ENCODE data around the gene RAF1.
"Not testable (repeated sequence)": the region's sequence is repeated elsewhere in the genome, so short reads cannot be mapped to it uniquely, and the experiment has no call there.

Gene RAF1

DNA sequence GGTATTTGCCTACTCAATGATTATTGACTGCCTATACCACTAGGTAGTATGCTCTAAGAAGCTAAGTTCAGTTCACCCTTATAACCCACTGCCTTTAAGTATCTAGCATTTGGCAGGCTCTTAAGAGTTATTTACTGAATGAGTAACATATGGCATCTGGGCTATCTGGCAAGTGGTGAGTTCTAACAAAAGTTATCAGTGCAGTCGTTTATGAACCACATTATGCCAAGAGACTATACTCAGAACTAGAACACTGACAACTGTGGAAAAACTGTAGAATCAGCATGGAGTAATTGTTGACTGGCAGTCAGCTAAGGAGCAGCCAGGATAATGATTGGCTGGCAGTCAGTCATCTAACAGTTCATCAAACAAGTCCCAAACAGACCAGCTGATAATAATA lies 25.8 kb downstream of the RAF1 start:
- no peak for DNase-seq (ENCODE audit: low read depth in 2 of 2)

DNA sequence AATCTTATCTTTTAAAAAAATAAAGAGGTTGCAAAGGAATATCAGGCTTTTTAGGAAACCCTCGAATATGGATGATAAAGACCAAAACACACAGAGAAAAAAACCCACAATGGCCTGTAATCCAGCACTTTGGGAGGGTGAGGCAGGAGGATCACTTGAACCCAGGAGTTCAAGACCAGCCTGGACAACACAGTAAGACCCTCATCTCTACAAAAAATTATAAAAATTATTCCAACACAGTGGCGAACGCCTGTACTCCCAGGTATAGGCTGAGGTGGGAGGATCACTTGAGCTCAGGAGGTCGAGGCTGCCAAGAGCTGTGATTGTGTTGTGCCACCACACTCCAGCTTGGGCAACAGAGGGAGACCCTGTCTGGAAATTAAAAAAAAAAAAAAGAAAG lies 30.8 kb downstream of the RAF1 start:
- DNase-seq (ENCODE audit: low read depth in 2 of 2), result no peak

DNA sequence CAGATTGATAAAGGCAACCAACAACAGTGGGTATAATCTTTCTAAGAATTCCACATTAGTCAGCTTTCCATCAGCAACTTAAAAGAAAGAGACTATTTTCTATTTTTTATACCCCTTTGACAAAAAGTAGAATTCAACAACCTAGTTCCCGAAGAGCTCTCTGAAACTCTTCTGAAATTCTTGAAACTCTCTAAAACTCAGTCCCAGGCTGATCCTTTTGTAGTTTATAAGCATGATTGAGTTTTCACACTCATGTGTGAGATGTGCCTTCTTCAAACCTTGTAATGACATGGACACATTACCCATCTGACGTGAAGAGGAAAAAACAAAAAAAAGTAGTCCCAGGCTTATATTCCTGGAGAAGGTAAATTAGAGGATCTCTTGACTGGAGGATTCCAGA lies 31.4 kb downstream of the RAF1 start:
- no peak for DNase-seq (ENCODE audit: low read depth in 2 of 2)

DNA sequence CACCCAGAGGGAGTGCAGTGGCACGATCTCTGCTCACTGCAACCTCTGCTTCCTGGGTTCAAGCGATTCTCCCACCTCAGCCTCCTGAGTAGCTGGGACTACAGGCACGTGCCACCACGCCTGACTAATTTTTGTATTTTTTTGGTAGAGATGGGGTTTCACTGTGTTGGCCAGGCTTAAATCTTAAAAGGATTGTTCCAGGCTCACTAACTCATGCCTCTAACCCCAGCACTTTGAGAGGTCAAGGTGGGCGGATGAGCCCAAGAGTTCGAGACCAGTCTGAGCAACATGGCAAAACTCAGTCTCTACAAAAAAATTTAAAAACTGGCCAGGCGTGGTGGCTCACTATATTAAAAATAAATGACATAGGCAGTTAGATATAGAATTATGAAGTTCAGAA lies 33.1 kb downstream of the RAF1 start:
- not testable (repeated sequence) for DNase-seq (ENCODE audit: low read depth in 2 of 2)

DNA sequence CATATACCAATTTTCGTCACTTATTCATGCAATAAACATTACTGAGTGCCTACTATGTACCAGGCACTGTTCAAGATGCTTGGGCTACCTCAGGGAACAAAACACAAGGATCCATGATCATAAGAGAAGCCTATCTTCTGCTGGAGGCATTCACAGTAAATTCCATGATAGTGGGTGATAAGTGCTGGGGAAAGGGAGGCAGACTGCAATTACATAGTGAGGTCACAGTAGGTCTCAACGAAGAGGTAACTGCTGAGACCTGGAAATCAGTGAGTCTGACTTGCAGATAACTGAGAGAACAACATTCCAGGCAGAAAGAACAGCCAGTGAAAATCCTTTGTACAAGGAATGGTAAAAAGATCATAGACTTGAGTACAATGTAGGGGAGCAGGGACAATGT lies 33.6 kb downstream of the RAF1 start:
- DNase-seq (ENCODE audit: low read depth in 2 of 2), result no peak

DNA sequence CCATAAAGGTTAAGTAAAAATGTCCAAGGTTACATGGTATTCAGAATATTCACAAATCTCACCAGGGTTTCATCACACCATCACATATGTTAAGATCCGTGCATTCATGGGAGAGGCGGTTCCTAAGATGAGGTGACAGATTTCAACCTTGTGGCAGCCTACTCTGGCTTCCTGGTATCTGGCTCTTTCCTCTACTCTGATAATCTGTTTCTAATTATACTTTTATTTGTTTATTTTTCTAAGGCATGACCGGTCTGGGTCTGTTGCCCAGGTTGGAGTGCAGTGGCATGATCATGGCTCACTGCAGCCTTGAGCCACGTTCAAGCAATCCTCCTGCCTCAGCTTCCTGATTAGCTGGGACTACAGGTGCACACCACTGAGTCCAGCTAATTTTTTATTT lies 34.4 kb downstream of the RAF1 start:
- no peak for DNase-seq (ENCODE audit: low read depth in 2 of 2)

DNA sequence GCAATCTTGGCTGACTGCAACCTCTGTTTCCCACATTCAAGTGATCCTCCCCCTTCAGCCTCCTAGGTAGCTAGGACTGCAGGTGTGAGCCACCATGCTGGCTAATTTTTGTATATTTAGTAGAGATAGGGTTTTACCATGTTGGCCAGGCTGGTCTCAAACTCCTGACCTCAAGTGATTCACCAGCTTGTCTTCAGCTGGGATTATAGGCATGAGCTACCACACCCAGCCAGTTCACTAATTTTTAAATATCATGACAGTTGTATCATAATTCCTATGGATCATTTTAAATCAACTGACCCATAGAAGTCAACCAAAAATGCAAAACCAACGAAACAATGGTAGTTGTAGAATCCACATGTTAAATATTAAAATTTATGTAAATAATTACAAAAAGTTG lies 35.1 kb downstream of the RAF1 start:
- no peak for DNase-seq (ENCODE audit: low read depth in 2 of 2)

DNA sequence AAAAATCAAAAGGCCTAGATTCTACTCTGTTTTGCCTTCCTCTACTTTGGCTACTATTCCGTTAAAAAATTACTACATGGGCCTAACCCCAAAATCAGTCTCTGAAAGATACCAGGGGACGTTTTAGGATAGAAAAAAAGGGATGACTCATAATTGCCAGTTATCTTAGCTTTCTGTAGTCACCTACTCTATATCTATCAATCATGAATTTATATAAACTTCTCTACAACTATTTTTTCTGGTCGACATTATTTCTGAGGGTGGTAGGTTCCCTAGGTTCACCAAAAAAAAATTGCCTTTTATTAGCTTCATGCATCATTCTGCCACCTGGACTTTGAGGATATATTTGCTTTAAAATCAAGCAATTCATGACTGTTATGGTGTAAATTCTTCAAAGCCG lies 36.5 kb downstream of the RAF1 start:
- DNase-seq (ENCODE audit: low read depth in 2 of 2), result no peak

DNA sequence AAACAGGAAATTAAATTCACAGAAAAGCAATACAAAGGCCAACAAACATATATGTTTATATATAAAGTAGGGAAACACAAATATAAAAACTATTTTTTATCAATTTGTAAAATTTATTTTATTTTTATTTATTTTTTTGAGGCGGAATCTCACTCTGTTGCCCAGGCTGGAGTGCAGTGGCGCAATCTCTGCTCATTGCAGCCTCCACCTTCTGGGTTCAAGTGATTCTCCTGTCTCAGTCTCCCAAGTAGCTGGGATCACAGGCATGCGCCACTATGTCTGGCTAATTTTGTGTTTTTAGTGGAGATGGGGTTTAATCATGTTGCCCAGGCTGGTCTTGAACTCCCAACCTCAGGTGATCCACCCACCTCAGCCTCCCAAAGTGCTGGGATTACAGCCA lies 39.0 kb downstream of the RAF1 start:
- not testable (repeated sequence) for DNase-seq (ENCODE audit: low read depth in 2 of 2)

DNA sequence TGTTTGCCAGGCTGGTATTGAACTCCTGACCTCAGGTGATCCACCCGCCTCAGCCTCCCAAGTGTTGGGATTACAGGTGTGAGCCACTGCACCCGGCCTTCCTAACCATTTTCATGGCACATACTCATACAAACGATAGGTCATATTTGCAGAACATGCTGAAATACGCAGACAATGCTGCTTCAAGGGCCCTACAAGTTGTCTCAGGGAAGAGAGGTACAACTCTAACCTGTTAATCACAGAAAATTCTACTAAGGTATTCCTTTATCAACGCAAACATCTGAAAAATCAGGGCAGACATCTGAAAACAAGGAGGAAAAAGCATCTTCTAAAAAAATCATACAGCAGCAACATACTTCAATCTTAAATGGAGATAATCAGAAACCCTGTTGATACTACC lies 39.9 kb downstream of the RAF1 start:
- DNase-seq (ENCODE audit: low read depth in 2 of 2), result no peak

DNA sequence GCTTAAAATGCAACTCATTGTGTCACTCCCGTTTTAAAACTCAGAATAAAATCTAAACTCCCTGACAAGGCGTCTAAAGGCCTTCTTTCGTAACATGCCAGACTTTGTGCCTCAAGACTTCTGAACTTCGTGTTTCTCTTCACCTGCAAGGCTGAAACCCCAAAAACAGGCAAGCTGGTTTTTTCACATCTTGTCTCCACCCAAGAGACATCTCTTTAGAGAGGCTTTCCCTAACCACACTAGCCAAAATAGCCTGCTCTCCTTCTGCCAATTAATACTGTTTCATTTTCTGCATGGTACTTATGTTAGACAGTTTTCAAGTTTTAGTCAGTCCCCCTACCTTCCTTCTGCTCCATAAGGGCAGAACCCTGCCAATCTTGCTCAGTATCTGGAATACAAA lies 41.6 kb downstream of the RAF1 start:
- DNase-seq (ENCODE audit: low read depth in 2 of 2), result no peak

DNA sequence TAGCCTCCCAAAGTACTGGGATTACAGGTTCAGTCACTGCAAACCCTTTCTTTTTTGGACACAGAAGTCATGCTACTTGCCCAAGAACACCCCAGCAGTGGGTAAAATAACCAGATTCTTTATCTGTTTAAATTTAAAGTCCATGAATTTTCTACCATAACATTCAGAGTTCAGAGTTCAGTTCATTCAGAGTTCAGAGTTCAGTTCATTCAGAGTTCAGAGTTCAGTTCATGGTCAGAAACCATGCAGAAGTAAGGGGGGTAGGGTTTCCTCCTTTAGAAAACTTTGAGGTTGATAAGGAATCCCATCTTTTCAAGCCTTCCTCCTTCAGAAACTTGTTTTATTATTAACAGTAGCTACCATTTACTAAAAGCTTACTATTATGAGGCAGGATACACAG lies 43.2 kb downstream of the RAF1 start:
- no peak for DNase-seq (ENCODE audit: low read depth in 2 of 2)

DNA sequence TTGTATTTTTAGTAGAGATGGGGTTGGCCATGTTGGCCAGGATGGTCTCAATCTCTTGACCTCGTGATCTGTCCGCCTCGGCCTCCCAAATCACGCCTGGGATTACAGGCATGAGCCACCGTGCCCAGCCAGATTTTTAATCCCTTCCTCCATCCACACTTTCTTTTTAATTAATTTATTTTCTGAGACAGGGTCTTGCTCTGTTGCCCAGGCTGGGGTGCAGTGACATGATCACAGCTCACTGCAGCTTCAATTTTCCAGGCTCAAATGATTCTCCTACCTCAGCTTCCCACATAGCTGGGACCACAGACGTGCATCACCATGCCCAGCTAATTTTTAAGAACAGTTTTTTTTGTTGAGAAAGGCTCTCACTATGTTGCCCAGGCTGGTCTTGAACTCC lies 43.6 kb downstream of the RAF1 start:
- no peak for DNase-seq (ENCODE audit: low read depth in 2 of 2)

DNA sequence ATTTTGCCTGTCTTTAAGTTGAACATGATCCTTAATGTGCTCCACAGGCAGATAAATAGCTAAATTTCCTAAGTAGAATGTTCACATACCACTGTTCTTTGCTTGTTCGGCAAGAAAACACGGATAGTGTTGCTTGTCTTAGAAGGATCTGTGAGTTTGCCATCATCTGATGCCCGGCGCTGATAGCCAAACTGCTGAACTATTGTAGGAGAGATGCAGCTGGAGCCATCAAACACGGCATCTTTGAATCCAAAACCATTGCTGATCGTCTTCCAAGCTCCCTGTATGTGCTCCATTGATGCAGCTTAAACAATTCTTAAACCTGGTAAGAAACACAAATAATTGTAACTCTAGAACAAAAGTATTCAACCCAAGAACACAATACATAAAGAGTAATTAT lies 45.5 kb downstream of the RAF1 start:
- DNase-seq (ENCODE audit: low read depth in 2 of 2), result no peak

DNA sequence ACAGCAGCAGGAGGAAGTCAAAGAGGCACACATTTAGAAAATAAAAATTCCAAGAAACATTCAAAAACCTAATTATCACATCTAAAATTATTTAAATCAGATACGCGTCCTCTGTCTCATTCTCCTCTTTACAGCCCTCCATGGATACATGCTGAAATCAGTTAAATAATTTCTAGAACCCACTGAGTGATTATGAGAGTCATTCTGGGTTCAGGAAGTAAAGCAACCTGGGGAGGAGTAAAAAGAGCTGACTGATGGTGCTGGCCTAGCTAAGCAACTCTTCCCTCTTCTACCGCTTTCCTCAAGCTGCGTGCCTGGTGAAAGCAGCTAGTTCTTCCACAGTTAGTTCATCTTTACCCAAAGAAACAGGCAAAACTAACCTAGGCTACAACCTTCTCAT lies 48.7 kb downstream of the RAF1 start:
- DNase-seq (ENCODE audit: low read depth in 2 of 2), result no peak

DNA sequence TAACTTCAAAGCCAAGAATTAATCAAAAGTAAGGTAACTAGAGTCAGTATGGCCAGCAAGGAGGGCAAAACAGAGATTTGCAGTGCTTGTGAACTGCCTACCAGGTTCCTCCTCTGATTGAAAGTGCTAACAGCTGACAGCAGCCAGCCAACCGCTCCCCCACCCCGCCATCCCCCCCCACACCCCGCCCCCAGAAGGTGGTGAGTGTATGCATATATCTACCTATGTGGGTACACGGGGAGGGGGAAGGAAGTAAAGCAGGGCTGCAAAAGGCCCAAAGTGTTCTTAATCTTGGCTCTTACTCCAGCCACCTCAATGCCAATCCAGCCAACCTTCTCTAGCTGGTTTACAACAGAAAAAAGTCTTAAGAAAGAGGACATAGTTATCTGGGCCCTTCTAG lies 50.7 kb downstream of the RAF1 start:
- no peak for DNase-seq (ENCODE audit: low read depth in 2 of 2)

DNA sequence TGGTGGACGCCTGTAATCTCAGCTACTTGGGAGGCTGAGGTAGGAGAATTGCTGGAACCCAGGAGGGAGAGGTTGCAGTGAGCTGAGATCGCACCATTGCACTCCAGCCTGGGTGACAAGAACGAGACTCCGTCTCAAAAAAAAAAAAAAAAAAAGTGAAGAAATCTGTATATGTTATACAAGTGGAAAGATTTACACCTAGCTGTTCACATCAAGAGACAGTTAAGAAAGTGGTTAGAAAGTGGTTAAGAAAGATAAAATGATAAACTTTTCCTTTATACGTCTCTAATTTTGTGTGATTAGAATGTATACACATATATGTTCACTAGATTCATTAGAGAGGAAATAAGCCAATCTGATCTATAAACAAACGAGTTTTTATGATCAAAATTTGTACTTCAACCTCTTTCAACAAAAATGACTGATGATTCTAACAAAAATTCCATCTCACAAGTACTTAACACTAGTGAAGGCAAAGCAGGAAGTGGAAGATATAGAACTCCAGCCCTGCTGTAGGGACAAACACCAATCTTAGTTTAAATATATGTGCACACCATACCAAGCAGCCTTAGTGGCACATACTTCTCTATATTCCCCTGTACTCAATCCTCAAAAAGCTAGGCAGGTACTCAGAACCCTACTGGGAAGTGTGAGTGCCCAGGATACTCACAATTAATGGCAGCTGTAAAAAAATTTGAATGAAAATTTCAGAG lies 51.2 kb downstream of the RAF1 start:
- DNase-seq (ENCODE audit: low read depth in 2 of 2), result no peak

DNA sequence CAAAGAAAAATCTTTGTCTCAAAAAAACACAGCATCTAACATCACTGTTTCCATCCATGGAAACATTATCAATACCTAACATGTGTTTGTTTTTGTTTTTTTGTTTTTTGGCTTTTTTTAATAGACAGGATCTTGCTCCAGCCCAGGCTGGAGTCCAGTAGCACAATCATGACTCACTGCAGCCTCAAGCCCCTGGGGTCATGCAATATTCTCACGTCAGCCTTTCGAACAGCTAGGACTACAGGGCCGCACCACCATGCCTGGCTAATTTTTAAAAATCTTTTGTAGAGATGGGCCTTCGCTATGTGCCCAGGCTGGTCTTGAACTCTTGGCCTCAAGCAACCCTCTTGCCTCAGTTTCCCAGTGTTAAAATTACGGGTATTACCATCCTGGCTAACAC lies 52.8 kb downstream of the RAF1 start:
- no peak for DNase-seq (ENCODE audit: low read depth in 2 of 2)

DNA sequence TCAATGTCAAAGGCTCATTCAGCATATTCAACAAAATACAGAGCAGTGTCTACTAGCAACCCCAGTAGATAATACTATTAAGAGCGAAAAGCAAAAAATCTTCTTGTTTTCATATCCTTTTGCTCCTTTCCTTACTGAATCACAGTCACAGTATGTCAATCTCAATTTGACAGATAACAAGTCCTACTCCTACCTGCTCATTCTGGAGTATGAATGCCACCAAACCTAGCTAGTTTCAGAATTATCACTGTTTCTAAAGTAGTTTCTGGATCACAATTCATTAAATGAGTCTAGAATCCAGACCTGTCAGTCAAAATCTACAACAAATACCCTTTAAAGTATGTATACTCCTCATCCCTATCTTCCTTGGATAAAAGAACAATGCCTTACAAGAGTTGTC lies 55.5 kb downstream of the RAF1 start:
- no peak for DNase-seq (ENCODE audit: low read depth in 2 of 2)

DNA sequence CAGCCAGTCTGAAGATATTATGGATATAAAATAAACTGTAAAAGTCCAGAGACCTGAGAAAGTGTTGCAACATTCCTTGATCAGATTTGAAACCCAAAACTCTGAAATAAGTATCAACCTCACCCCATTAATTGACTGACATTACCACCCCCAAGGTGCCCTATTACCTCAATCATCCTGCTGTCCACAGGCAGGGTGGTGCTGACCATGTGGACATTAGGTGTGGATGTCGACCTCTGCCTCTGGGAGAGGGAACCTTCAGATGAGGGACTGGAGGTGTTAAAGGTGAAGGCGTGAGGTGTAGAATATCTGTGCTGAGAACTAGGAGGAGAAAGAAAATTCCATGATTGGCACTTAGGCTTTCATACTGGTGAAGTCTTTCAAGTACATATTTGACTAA lies 59.9 kb downstream of the RAF1 start:
- no peak for DNase-seq (ENCODE audit: low read depth in 2 of 2)

DNA sequence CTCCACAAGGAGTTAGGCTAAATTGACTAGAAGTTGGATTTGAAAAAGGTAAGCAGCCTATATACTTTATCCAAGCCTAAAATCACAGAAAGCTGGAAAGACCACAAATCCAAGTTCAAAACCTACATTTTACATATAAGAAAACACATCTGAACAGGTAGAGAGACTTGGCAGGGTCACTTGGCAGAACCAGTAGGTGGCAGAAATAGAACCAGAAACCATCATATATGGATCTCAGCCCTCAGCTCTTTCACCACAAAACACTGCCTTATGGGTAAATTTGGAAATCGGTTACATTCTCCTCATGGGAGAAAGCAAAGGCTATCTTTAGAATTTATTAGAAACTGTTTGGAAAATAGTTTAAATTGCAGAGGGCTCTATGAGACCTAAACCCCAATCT lies 62.8 kb downstream of the RAF1 start:
- no peak for DNase-seq (ENCODE audit: low read depth in 2 of 2)

DNA sequence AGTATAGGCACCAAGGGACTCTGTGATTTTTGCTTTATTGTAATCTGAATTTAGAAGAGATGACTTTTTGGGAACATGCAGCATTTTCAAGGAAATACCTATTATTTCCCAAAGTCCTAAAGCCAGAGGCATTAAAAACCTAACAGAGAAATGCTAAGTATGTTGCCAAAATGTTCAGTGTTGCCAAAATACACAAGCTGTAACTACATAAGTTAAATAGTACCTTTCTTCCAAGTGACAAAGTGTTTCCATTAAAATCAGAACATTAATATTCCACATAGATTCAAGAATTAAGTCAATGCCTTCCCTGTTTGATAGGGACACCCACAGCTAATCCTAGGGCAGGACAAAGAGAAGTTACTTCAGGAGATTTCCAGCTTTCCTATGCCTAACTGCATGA lies 65.0 kb downstream of the RAF1 start:
- DNase-seq (ENCODE audit: low read depth in 2 of 2), result no peak

DNA sequence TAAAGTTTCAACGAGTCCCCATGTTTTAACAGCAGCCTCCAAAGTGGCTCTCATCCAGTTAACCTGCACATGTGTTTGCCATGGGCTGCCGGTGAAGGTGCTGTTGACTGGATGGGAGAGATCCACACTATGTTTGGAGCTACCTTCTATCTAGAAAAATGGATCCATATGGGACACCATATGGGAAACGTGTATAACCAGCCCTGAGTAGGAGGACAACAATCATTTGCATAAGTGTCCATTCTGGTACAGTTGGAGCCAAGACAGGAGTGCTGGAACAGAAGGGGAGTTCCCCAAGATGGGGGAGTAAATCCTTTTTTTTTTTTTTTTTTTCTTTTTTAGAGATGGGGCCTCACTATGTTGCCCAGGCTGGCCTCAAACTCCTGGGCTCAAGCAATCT lies 70.4 kb downstream of the RAF1 start:
- DNase-seq (ENCODE audit: low read depth in 2 of 2), result no peak

DNA sequence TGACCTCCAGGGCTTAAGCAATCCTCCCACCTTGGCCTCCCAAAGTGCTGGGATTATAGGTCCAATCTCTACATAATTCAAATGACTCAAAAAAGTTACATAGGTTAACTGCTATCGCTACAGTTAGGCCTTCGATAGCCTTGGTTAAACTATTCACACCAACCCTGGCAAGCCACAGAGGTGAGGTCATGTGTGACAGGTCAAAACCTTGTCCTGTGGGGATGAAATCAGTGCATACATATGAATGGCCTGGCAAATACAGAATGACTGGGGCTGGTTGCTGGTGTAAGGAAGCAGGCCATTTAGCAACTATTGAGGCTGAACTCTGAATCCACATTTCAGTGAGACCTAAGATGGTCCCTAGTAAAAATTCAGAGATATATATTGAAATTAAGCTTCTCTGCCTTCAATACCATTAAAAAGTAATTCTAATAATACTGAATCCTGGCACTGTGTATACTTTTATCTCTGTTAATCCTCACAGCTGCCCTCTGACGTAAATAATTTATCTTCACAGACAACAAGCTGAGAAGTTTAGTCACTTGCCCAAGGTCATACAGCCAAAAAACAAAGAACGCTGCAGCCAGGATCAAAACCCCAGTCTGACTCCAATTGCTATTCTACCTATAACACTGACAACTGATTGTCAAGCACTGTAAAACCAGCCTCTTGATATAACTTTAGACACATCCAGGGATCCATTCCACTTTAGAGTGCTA lies 71.8 kb downstream of the RAF1 start:
- no peak for DNase-seq (ENCODE audit: low read depth in 2 of 2)
